Measurements from ENCODE around the gene OSR1. TPM values are rescaled to one million over a fixed set of nuclear protein-coding genes. Genes with fewer than 3 reads are reported as not detected.

Gene OSR1
- total RNA-seq, 1 experiment from 2014 or later, result 6.9 TPM

DNA sequence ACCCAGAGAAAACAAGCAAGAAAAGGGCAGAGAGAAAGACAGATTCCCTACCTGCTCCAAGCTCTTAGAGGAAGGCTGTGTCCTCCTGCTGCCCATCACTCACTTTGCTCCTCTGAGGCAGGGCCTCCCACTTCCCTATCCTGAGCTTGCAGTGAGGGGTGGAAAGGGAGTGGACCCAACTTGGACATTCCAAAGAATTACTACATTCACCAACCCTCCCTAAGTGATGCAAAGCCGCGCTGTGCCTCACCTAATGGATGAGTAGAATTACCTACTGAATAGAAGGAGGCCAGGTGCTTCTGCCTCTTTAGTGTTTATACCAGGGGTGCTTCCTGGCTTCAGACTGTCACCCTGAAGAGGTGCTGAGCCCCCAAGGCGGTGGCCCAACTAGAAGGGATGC, 5.6 kb upstream of the OSR1 start:
- intact Hi-C loops (cut with micrococcal nuclease; ENCODE audit: unreplicated experiment), result loop anchor here (5.0 to 10.0 kb wide), 4 partner anchors 173 to 802 kb away; partner anchors contain the start of gene RDH14
- no peaks in the 10 kb centered on the region for H3K9me3 ChIP-seq (ENCODE audit: insufficient read depth, low read depth)
- H3F3A ChIP-seq (ENCODE audit: insufficient read depth, low read depth), result peaks cover 15% of the 10 kb centered on the region; the same call in 1 of the 2 replicates
- H3K79me2 ChIP-seq (ENCODE audit: low read depth), result no peaks in the 10 kb centered on the region
- no peaks in the 10 kb centered on the region for H3K27me3 ChIP-seq (ENCODE audit: insufficient read depth, low read depth)
- DNase-seq, result no peak
- TF ChIP-seq, protein P1, sequence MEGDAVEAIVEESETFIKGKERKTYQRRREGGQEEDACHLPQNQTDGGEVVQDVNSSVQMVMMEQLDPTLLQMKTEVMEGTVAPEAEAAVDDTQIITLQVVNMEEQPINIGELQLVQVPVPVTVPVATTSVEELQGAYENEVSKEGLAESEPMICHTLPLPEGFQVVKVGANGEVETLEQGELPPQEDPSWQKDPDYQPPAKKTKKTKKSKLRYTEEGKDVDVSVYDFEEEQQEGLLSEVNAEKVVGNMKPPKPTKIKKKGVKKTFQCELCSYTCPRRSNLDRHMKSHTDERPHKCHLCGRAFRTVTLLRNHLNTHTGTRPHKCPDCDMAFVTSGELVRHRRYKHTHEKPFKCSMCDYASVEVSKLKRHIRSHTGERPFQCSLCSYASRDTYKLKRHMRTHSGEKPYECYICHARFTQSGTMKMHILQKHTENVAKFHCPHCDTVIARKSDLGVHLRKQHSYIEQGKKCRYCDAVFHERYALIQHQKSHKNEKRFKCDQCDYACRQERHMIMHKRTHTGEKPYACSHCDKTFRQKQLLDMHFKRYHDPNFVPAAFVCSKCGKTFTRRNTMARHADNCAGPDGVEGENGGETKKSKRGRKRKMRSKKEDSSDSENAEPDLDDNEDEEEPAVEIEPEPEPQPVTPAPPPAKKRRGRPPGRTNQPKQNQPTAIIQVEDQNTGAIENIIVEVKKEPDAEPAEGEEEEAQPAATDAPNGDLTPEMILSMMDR (conservative IDR thresholded peaks at IDR 0.05), result no peak
- TF ChIP-seq EZH2 (IDR thresholded peaks at IDR 0.05; ENCODE audit: low read depth), result no peak
- H3K4me1 ChIP-seq (replicated peaks; ENCODE audit: insufficient read depth), result peaks cover 7% of the 10 kb centered on the region; the same call in 1 of the 2 replicates
- no peak overlapping the region for H3K27ac ChIP-seq
- no peak overlapping the region for H3K4me2 ChIP-seq
- H3K36me3 ChIP-seq (ENCODE audit: low read depth), result no peaks in the 10 kb centered on the region
- no peaks in the 10 kb centered on the region for H3K9me2 ChIP-seq (ENCODE audit: insufficient read depth)
- no peak overlapping the region for H3K4me3 ChIP-seq
- CTCF ChIA-PET, result no interaction called here
- POLR2A ChIA-PET (ENCODE audit: unreplicated experiment), result interaction anchor here (0.5 kb wide), 1 partner anchor 173 kb away, joined by 8 read pairs; no protein-coding TSS in a partner anchor
- H4K20me1 ChIP-seq (ENCODE audit: insufficient read depth), result no peaks in the 10 kb centered on the region
- no TSS peak for BruUV-seq (replicated peaks)
- no peak overlapping the region for H2AFZ ChIP-seq

DNA sequence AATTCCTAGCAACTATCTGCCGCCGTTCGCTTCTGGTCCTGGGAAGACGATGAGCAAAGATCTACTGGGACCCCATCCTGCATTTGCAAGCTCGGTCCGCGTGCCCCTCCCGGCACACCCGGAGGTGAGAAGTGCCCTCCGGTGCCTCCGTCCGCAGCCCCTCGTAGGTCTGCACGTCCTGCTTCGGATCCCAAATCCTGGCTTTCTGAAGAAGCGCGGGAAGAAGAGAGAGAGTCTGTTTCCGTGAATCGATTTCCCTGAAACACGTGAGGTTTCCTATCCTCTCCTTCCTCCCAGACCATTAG, 5.0 kb upstream of the OSR1 start:
- no peak for DNase-seq
- CTCF ChIA-PET, result no interaction called here
- H3K27ac ChIP-seq, result no peak overlapping the region
- no TSS peak for BruUV-seq (replicated peaks)
- no peaks in the 10 kb centered on the region for H3K27me3 ChIP-seq (ENCODE audit: insufficient read depth, low read depth)
- H3K36me3 ChIP-seq (ENCODE audit: low read depth), result no peaks in the 10 kb centered on the region
- TF ChIP-seq EZH2 (IDR thresholded peaks at IDR 0.05; ENCODE audit: low read depth), result no peak
- TF ChIP-seq, protein P1 (conservative IDR thresholded peaks at IDR 0.05), result no peak
- no peak overlapping the region for H3K4me3 ChIP-seq
- intact Hi-C loops (cut with micrococcal nuclease; ENCODE audit: unreplicated experiment), result loop anchor here (1.0 to 10.0 kb wide), 14 partner anchors 174 to 976 kb away; partner anchors contain the start of gene RDH14
- H3K4me2 ChIP-seq, result peak overlapping the region; percentile 81; the same call in 1 of the 2 replicates
- H3F3A ChIP-seq (ENCODE audit: insufficient read depth, low read depth), result peaks cover 15% of the 10 kb centered on the region; the same call in 1 of the 2 replicates
- H3K79me2 ChIP-seq (ENCODE audit: low read depth), result no peaks in the 10 kb centered on the region
- H3K4me1 ChIP-seq (replicated peaks; ENCODE audit: insufficient read depth), result peaks cover 7% of the 10 kb centered on the region; the same call in 1 of the 2 replicates
- H3K9me3 ChIP-seq (ENCODE audit: insufficient read depth, low read depth), result no peaks in the 10 kb centered on the region
- no peak overlapping the region for H2AFZ ChIP-seq
- POLR2A ChIA-PET (ENCODE audit: unreplicated experiment), result no interaction called here
- no peaks in the 10 kb centered on the region for H3K9me2 ChIP-seq (ENCODE audit: insufficient read depth)
- H4K20me1 ChIP-seq (ENCODE audit: insufficient read depth), result no peaks in the 10 kb centered on the region

DNA sequence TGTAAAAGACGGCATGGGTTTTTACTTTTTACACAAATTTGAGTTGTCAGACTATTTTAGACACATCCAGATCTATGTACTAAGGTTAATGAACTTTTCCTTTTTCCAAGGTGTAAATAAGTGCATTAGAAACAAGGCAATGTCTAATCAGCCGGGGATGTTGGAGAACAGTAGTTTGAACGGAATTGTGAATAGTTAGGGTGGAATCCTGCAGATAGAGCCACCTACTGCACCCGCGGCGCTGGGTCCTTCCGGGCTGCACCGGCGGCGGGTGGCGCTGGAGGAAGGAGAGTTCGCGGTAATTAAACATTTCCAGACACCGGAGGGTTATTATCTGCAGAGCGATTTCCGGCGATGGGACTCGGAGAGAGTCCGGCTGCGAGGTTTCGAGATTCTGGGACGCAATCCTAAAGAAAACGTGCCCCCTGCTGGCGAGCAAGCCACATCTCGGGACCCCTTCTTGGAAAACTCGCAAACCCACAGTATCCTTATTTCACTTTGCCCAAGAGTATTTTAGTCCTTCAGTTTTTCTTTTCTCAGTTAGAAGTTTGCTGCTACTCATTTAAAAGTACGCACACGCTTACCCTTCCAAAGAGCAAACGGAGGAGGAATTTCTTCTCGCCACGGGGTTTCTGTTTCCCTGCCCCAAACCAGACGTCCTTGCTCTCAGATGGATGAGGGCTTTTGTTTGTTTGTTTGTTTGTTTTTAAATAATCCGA, 4.5 kb upstream of the OSR1 start:
- no peaks in the 10 kb centered on the region for H3K9me3 ChIP-seq (ENCODE audit: insufficient read depth, low read depth)
- peak overlapping the region; percentile 81 for H3K4me2 ChIP-seq
- H3K4me1 ChIP-seq (replicated peaks; ENCODE audit: insufficient read depth), result peaks cover 7% of the 10 kb centered on the region; the same call in 1 of the 2 replicates
- H4K20me1 ChIP-seq (ENCODE audit: insufficient read depth), result no peaks in the 10 kb centered on the region
- ChIA-PET CTCF (no interaction called here), POLR2A (ENCODE audit: unreplicated experiment) (interaction anchor here (0.6 kb wide), 1 partner anchor 222 kb away, joined by 7 read pairs; no protein-coding TSS in a partner anchor)
- H2AFZ ChIP-seq, result peak overlapping the region; percentile 81
- H3K4me3 ChIP-seq, result peak overlapping the region; percentile 72
- no peaks in the 10 kb centered on the region for H3K79me2 ChIP-seq (ENCODE audit: low read depth)
- no peaks in the 10 kb centered on the region for H3K36me3 ChIP-seq (ENCODE audit: low read depth)
- peaks cover 15% of the 10 kb centered on the region; the same call in 1 of the 2 replicates for H3F3A ChIP-seq (ENCODE audit: insufficient read depth, low read depth)
- peak; percentile 75 to 80 for DNase-seq
- no peaks in the 10 kb centered on the region for H3K9me2 ChIP-seq (ENCODE audit: insufficient read depth)
- no TSS peak for BruUV-seq (replicated peaks)
- intact Hi-C loops (cut with micrococcal nuclease; ENCODE audit: unreplicated experiment), result loop anchor here (1.0 to 10.0 kb wide), 15 partner anchors 174 to 976 kb away; partner anchors contain the start of gene RDH14
- TF ChIP-seq, protein P1 (conservative IDR thresholded peaks at IDR 0.05), result peak; percentile 92
- TF ChIP-seq EZH2 (IDR thresholded peaks at IDR 0.05; ENCODE audit: low read depth), result no peak
- H3K27me3 ChIP-seq (ENCODE audit: insufficient read depth, low read depth), result no peaks in the 10 kb centered on the region
- H3K27ac ChIP-seq, result peak overlapping the region; percentile 24
